Thyroid gland (tissue), 4 donors: ENCODE results near the gene PDZK1IP1.

Experiments used
- POLR2A ChIP-seq, 2 donors: fragments of 450-650 bp; IDR thresholded peaks; one replicate each; pipeline ENCODE4 v1.6.1; 2017; ENCODE audit warnings: antibody characterized with exemption in 2 of 2, mild to moderate bottlenecking in 2 of 2, moderate library complexity in 1 of 2
- TF ChIP-seq, protein P1 (sequence below), 6 experiments: fragments of 200-600 bp in 3 of 6; fragments of 450-650 bp in 3 of 6; sonication (generic) in 3 of 6; IDR thresholded peaks; one replicate each; pipeline ENCODE4 v1.5.1; 2016 to 2019; ENCODE audit warnings: antibody characterized with exemption in 6 of 6, mild to moderate bottlenecking in 2 of 6, inconsistent platforms in 1 of 6, moderate library complexity in 1 of 6

DNA sequence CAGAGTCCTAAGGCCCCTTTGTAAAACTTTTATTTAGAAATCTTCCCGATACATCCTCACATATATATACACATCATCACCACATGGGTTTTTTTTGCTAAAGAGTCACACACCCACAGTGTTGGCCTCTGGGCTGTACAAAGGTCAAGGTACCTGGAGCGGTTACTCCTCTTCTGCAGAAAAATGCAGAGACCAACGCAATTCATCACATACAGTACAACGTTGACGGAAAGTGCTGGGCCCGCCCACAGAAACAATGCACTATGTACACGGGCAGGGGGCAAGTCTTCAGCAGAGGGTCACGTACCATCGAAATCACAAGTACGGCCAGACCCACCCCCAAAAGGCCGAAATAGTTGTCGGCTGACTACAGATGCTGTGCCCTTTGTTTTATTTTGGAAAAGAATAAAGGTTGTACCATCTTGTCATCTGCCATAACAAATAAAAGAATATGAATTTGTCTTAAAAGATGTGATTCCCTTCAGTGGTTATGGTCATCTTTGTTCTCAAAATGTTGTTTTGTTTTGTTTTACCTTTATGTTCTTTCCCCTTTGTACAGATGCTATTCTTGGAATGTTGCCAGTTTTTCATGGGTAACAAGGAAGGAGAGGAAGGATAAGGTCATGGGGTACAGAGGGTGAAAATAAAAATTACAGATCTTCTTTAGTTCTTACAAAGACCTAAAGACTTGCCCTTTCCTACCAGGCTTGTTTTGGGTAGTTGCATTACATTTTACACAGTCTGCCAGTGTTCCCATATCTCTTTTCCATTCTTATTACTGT is 26.6 kb upstream of the PDZK1IP1 start:
- TF ChIP-seq, protein P1, sequence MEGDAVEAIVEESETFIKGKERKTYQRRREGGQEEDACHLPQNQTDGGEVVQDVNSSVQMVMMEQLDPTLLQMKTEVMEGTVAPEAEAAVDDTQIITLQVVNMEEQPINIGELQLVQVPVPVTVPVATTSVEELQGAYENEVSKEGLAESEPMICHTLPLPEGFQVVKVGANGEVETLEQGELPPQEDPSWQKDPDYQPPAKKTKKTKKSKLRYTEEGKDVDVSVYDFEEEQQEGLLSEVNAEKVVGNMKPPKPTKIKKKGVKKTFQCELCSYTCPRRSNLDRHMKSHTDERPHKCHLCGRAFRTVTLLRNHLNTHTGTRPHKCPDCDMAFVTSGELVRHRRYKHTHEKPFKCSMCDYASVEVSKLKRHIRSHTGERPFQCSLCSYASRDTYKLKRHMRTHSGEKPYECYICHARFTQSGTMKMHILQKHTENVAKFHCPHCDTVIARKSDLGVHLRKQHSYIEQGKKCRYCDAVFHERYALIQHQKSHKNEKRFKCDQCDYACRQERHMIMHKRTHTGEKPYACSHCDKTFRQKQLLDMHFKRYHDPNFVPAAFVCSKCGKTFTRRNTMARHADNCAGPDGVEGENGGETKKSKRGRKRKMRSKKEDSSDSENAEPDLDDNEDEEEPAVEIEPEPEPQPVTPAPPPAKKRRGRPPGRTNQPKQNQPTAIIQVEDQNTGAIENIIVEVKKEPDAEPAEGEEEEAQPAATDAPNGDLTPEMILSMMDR (IDR thresholded peaks at IDR 0.05) = no peak
- no peak for TF ChIP-seq POLR2A (IDR thresholded peaks at IDR 0.05)
